Ishikawa (cell line): ENCODE measurements around the gene STAT5A.

ENCODE experiments used
- EP300 ChIP-seq: IDR thresholded peaks from 2 replicates; pipeline ENCODE4 v1.6.1; 2012; ENCODE audit warnings: borderline replicate concordance
- MAX ChIP-seq: IDR thresholded peaks from 2 replicates; pipeline ENCODE4 v1.6.1; 2012
- NFIC ChIP-seq: IDR thresholded peaks from 2 replicates; pipeline ENCODE4 v1.6.1; 2012
- RAD21 ChIP-seq: IDR thresholded peaks from 2 replicates; pipeline ENCODE4 v1.6.1; 2012; ENCODE audit warnings: low read depth
- REST ChIP-seq: IDR thresholded peaks from 2 replicates; pipeline ENCODE4 v1.6.1; 2012; ENCODE audit warnings: low read depth, mild to moderate bottlenecking
- TCF12 ChIP-seq: IDR thresholded peaks from 2 replicates; pipeline ENCODE4 v1.6.1; 2012; ENCODE audit warnings: low read depth
- YY1 ChIP-seq: IDR thresholded peaks from 2 replicates; pipeline ENCODE4 v1.6.1; 2012; ENCODE audit warnings: low read depth
- ZBTB7A ChIP-seq: IDR thresholded peaks from 2 replicates; pipeline ENCODE4 v1.6.1; 2012; ENCODE audit warnings: low read depth

- TF ChIP-seq REST: no peak
- TF ChIP-seq YY1: no peak
- TF ChIP-seq ZBTB7A: no peak
- TF ChIP-seq EP300: no peak
- TF ChIP-seq TCF12: no peak
- no peak for TF ChIP-seq RAD21
- TF ChIP-seq MAX: no peak
- TF ChIP-seq NFIC: no peak
Observed at GRCh38 chr17:42252597-42253550, 35.4 kb upstream of the STAT5A start.
